ENCODE data around the gene C9orf50. TPM values are rescaled to one million over a fixed set of nuclear protein-coding genes. Genes with fewer than 3 reads are reported as not detected.

C9orf50 gene
- total and polyA plus RNA-seq, 11 donors: not detected

DNA sequence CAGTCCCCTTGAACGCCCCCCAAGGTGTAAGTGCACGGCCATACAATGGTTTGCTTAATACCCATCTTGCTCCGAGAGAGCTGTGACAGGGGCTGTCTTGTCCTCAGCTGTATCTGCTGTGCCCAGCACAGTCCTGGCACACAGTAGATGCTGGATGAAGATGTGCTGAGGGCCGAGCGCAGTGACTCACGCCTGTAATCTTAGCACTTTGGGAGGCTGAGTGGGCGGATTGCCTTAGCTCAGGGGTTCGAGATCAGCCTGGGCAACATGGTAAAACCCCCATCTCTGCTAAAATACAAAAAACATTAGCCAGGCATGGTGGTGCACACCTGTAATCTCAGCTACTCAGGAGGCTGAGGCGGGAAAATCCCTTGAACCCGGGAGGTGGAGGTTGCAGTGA lies 53.6 kb downstream of the C9orf50 start:
- no peaks in the 10 kb centered on the region for H3K36me3 ChIP-seq
- H3K4me3 ChIP-seq: peak overlapping the region in 1 of 12 donors; percentile 62
- ATAC-seq (no peak), DNase-seq (no peak)
- H3K27ac ChIP-seq: no peak overlapping the region
- WGBS, 4 donors: 87 to 92% (median 91%) methylated on average over 10 of the region's 10 CpGs
- no peak for TF ChIP-seq POLR2A (IDR thresholded peaks at IDR 0.05)
- no peak for TF ChIP-seq CTCF (IDR thresholded peaks at IDR 0.05)
- no peaks in the 10 kb centered on the region for H3K9me3 ChIP-seq
- H3K4me1 ChIP-seq: peaks cover 0 to 41% (median 28%) of the 10 kb centered on the region in 12 donors
- H3K27me3 ChIP-seq: peaks cover 0 to 17% (median 0%) of the 10 kb centered on the region in 9 donors
- intact Hi-C loops (cut with DNase I): loop anchor here in 3 of 10 donors (5.0 to 10.0 kb wide), 2 partner anchors 63 to 70 kb away; no protein-coding TSS in a partner anchor

GRCh38 chr9:129566563-129567266 lies 54.2 kb downstream of the C9orf50 start:
- DNase-seq (no peak), ATAC-seq (no peak)
- TF ChIP-seq POLR2A (IDR thresholded peaks at IDR 0.05) (no peak), CTCF (IDR thresholded peaks at IDR 0.05) (no peak)
- Histone ChIP-seq H3K4me3 (no peak overlapping the region), H3K9me3 (no peaks in the 10 kb centered on the region), H3K36me3 (no peaks in the 10 kb centered on the region), H3K27me3 (peaks cover 0 to 17% (median 0%) of the 10 kb centered on the region in 9 donors), H3K27ac (no peak overlapping the region), H3K4me1 (peaks cover 0 to 41% (median 28%) of the 10 kb centered on the region in 12 donors)
- WGBS, 4 donors: 90 to 95% (median 94%) methylated on average over 25 of the region's 25 CpGs
- intact Hi-C loops (cut with DNase I): loop anchor here in 3 of 10 donors (5.0 to 10.0 kb wide), 2 partner anchors 62 to 69 kb away; no protein-coding TSS in a partner anchor

DNA sequence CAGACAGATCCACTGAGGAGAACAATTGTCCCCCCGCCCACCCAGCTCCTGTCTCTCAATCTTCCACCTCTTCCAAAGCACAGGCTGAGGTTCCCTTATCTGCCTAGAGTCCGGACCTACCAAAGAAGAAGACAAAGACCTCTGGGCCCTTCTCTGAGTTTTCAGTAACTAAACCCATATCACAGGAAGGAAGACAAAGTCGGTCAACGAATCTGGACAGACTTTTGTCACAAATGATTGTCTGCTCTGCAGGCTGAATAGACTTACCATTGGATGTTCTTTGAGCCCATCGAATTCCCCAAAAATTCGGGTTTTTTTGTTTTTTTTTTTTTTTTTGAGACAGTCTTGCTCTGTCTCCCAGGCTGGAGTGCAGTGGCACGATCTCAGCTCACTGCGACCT lies 58.0 kb downstream of the C9orf50 start:
- peaks cover 0 to 14% (median 3%) of the 10 kb centered on the region in 12 donors for H3K4me1 ChIP-seq
- no peak overlapping the region for H3K27ac ChIP-seq
- WGBS, 4 donors: 80 to 90% (median 85%) methylated on average over 8 of the region's 8 CpGs
- H3K27me3 ChIP-seq: peaks cover 0 to 2% (median 0%) of the 10 kb centered on the region in 9 donors
- no peak for DNase-seq
- ATAC-seq: no peak
- no peaks in the 10 kb centered on the region for H3K36me3 ChIP-seq
- intact Hi-C loops (cut with DNase I): loop anchor here in 1 of 10 donors (10.0 kb wide), 1 partner anchor 58 kb away; no protein-coding TSS in a partner anchor
- no peaks in the 10 kb centered on the region for H3K9me3 ChIP-seq
- TF ChIP-seq CTCF (IDR thresholded peaks at IDR 0.05) (no peak), POLR2A (IDR thresholded peaks at IDR 0.05) (no peak)
- H3K4me3 ChIP-seq: no peak overlapping the region

- TF ChIP-seq POLR2A (IDR thresholded peaks at IDR 0.05): no peak
- TF ChIP-seq CTCF (IDR thresholded peaks at IDR 0.05): no peak
- Histone ChIP-seq H3K9me3 (no peaks in the 10 kb centered on the region), H3K36me3 (no peaks in the 10 kb centered on the region), H3K4me3 (no peak overlapping the region), H3K27me3 (no peaks in the 10 kb centered on the region), H3K27ac (no peak overlapping the region), H3K4me1 (peaks cover 0 to 10% (median under 1%) of the 10 kb centered on the region in 12 donors)
- intact Hi-C loops (cut with DNase I): loop anchor here in 1 of 10 donors (10.0 kb wide), 1 partner anchor 58 kb away; no protein-coding TSS in a partner anchor
- DNase-seq (no peak), ATAC-seq (no peak)
- 84 to 88% (median 86%) methylated on average over 12 of the region's 12 CpGs for WGBS, 4 donors
Measured at GRCh38 chr9:129562514-129562913, 58.4 kb downstream of the C9orf50 start.

Data from heart left ventricle (tissue), 16 donors.